Liver (tissue), 9 donors: ENCODE data around the gene CCDC60. TPM values are rescaled to one million over a fixed set of nuclear protein-coding genes. Genes with fewer than 3 reads are reported as not detected.

Source experiments
- DNase-seq: peaks from one replicate; pipeline ENCODE4 v3.0.0-alpha.2; 2017; ENCODE audit warnings: low spot score
- H3K27ac ChIP-seq, 2 donors: one replicate each; pipeline ENCODE4 v1.7.0; 2013; ENCODE audit warnings: inconsistent platforms in 2 of 2, low read length in 2 of 2, control low read depth in 1 of 2, low read depth in 1 of 2, mild to moderate bottlenecking in 1 of 2
- H3K27me3 ChIP-seq, 4 donors: one replicate each; pipeline versions ENCODE4 v1.6.1 to v1.7.0; 2013; ENCODE audit warnings: low read length in 3 of 4, inconsistent platforms in 1 of 4, mild to moderate bottlenecking in 1 of 4, moderate library complexity in 1 of 4; ENCODE audit not compliant: control insufficient read depth in 4 of 4, insufficient read depth in 4 of 4
- H3K36me3 ChIP-seq, 4 donors: one replicate each; pipeline versions ENCODE4 v1.6.1 to v1.7.0; 2013; ENCODE audit warnings: low read length in 3 of 4, mild to moderate bottlenecking in 3 of 4, low read depth in 1 of 4, moderate library complexity in 1 of 4; ENCODE audit not compliant: control insufficient read depth in 4 of 4, insufficient read depth in 3 of 4
- H3K4me1 ChIP-seq, 4 donors: one replicate each; pipeline versions ENCODE4 v1.6.1 to v1.7.0; 2013; ENCODE audit warnings: low read length in 3 of 4, mild to moderate bottlenecking in 3 of 4, moderate library complexity in 1 of 4; ENCODE audit not compliant: control insufficient read depth in 4 of 4, insufficient read depth in 4 of 4
- H3K4me3 ChIP-seq, 3 donors: one replicate each; pipeline versions ENCODE4 v1.6.1 to v1.7.0; 2013; ENCODE audit warnings: low read length in 3 of 3, control low read depth in 1 of 3, low read depth in 1 of 3, mild to moderate bottlenecking in 1 of 3
- H3K9ac ChIP-seq, 2 donors: one replicate each; pipeline ENCODE4 v1.7.0; 2013; ENCODE audit warnings: low read length in 2 of 2, mild to moderate bottlenecking in 2 of 2, moderate library complexity in 2 of 2, control low read depth in 1 of 2, low read depth in 1 of 2
- H3K9me3 ChIP-seq, 4 donors: one replicate each; pipeline versions ENCODE4 v1.6.1 to v1.7.0; 2013; ENCODE audit warnings: low read length in 3 of 4; ENCODE audit not compliant: control insufficient read depth in 4 of 4
- EGR1 ChIP-seq, 2 donors: IDR thresholded peaks; 2 replicates each; pipeline ENCODE4 v1.6.1; 2016 to 2018; ENCODE audit warnings: antibody characterized with exemption in 2 of 2, low read depth in 2 of 2
- FOXA1 ChIP-seq: IDR thresholded peaks from 2 replicates; pipeline ENCODE4 v1.6.1; 2016; ENCODE audit warnings: antibody characterized with exemption
- FOXA2 ChIP-seq: IDR thresholded peaks from 2 replicates; pipeline ENCODE4 v1.6.1; 2016; ENCODE audit warnings: antibody characterized with exemption
- GABPA ChIP-seq, 2 donors: IDR thresholded peaks in 1 of 2; conservative IDR thresholded peaks in 1 of 2; 2 replicates each; pipeline ENCODE4 v1.6.1; 2016; ENCODE audit warnings: antibody characterized with exemption in 2 of 2, mild to moderate bottlenecking in 1 of 2, moderate library complexity in 1 of 2
- HNF4A ChIP-seq, 2 donors: conservative IDR thresholded peaks; 2 replicates each; pipeline ENCODE4 v1.6.1; 2016; ENCODE audit warnings: antibody characterized with exemption in 2 of 2, mild to moderate bottlenecking in 2 of 2
- HNF4G ChIP-seq: IDR thresholded peaks from 2 replicates; pipeline ENCODE4 v1.6.1; 2016; ENCODE audit warnings: antibody characterized with exemption
- JUND ChIP-seq, 2 donors: IDR thresholded peaks; 2 replicates each; pipeline ENCODE4 v1.6.1; 2016; ENCODE audit warnings: antibody characterized with exemption in 2 of 2
- NR2F2 ChIP-seq: IDR thresholded peaks from 2 replicates; pipeline ENCODE4 v1.6.1; 2016; ENCODE audit warnings: antibody characterized with exemption
- RAD21 ChIP-seq, 2 donors: IDR thresholded peaks; 2 replicates each; pipeline ENCODE4 v1.6.1; 2016; ENCODE audit warnings: antibody characterized with exemption in 2 of 2, mild to moderate bottlenecking in 2 of 2
- RXRA ChIP-seq, 2 donors: IDR thresholded peaks; 2 replicates each; pipeline ENCODE4 v1.6.1; 2017 to 2018; ENCODE audit warnings: antibody characterized with exemption in 2 of 2, mild to moderate bottlenecking in 1 of 2
- SP1 ChIP-seq: IDR thresholded peaks from 2 replicates; pipeline ENCODE4 v1.6.1; 2018; ENCODE audit warnings: antibody characterized with exemption, mild to moderate bottlenecking
- TAF1 ChIP-seq: conservative IDR thresholded peaks from 2 replicates; pipeline ENCODE4 v1.6.1; 2016; ENCODE audit warnings: antibody characterized with exemption, mild to moderate bottlenecking
- YY1 ChIP-seq: IDR thresholded peaks from 2 replicates; pipeline ENCODE4 v1.6.1; 2016; ENCODE audit warnings: antibody characterized with exemption, mild to moderate bottlenecking
- WGBS: extraction: QIAGEN DNeasy Blood & Tissue Kit; methylation state at CpG from one replicate; pipeline ENCODE4 v1.1.7; 2013; 5-methylcytosine and 5-hydroxymethylcytosine counted together
- polyA plus RNA-seq, 2 donors: library from polyadenylated mRNA; stranded (reverse) in 1 of 2; unstranded in 1 of 2; fragments of 200-250 nt in 1 of 2; fragments of >200 nt in 1 of 2; fragmentation: Nextera tagmentation in 1 of 2; extraction: Ambion mirVana in 1 of 2; gene quantifications; one replicate each; pipeline versions ENCODE4 v1.2.1 to v1.2.3, GENCODE V29; 2013 to 2015
- total RNA-seq, 2 donors: library from RNA; depleted of rRNA; stranded (reverse); fragments of >200 nt; gene quantifications; one replicate each; pipeline ENCODE4 v1.2.3, GENCODE V29; 2014
- TF ChIP-seq, protein P1 (sequence below): IDR thresholded peaks from 2 replicates; pipeline ENCODE4 v1.6.1; 2016; ENCODE audit warnings: antibody characterized with exemption
- TF ChIP-seq, protein P2 (sequence below): IDR thresholded peaks from 2 replicates; pipeline ENCODE4 v1.6.1; 2016; ENCODE audit warnings: antibody characterized with exemption, mild to moderate bottlenecking
- TF ChIP-seq, protein P3 (sequence below): IDR thresholded peaks from 2 replicates; pipeline ENCODE4 v1.6.1; 2016; ENCODE audit warnings: antibody characterized with exemption
- TF ChIP-seq, protein P4 (sequence below): IDR thresholded peaks from 2 replicates; pipeline ENCODE4 v1.6.1; 2016; ENCODE audit warnings: antibody characterized with exemption
- TF ChIP-seq, protein P5 (sequence below): fragments of 150-350 bp; IDR thresholded peaks from 2 replicates; pipeline ENCODE4 v1.5.1; 2017; ENCODE audit warnings: improper control_type of control experiment, low read depth, low read length; ENCODE audit not compliant: missing input control
- donor health status: healthy.
- donor health status: healthy.
- donor health status: healthy.
- donor health status: healthy.
- donor health status: healthy.

The CCDC60 gene
- total and polyA plus RNA-seq, 4 donors: not detected

DNA sequence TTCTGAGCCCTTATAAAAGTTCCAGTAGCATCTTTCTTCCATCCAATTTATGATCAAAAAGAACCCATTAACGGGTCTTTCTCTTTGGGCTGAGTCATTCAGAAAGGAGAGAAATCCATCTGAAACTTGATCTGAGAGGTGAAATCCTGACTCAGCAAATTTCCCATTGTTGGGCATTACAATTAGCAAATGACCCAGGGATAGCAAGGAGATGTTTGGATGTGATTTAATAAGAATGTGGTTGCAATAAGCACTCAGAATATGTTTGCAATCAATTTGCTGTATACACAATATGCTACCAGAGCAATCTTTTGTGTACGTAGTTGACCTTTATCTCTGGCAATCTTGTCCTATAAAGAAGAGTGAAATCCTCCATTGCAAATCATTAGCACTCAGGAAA lies 122.7 kb downstream of the CCDC60 start:
- H3K4me1 ChIP-seq: no peaks in the 10 kb centered on the region
- 51% methylated on average over 2 of the region's 2 CpGs for WGBS

DNA sequence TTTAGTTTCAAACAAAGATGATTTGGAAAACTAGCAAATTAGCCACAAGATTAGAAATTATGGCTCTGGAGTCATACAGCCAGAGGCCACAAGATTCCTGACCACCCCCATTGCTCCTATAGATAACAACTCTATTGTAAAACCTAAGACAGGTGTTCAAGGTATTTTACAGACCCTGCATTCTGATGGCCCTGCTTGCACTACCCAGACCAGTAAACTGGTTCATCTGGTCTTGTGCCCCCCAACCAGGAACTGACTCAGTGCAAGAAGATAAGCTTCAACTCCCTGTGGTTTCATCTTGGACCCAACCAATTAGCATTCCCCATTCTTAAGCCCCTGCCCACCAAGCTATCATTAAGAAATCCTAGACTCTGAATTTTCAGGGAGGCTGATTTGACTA lies 125.0 kb downstream of the CCDC60 start:
- Histone ChIP-seq H3K4me3 (no peak overlapping the region), H3K9me3 (peaks cover 0 to 10% (median 4%) of the 10 kb centered on the region in 4 donors), H3K27ac (no peak overlapping the region), H3K9ac (no peak overlapping the region), H3K36me3 (no peaks in the 10 kb centered on the region), H3K4me1 (no peaks in the 10 kb centered on the region), H3K27me3 (no peaks in the 10 kb centered on the region)
- DNase-seq: no peak
- TF ChIP-seq HNF4A (conservative IDR thresholded peaks at IDR 0.05) (no peak), FOXA1 (no peak), FOXA2 (no peak), GABPA (IDR thresholded peaks at IDR 0.05 in 1 of 2, conservative IDR thresholded peaks at IDR 0.05 in 1 of 2) (no peak)
- TF ChIP-seq, protein P1, sequence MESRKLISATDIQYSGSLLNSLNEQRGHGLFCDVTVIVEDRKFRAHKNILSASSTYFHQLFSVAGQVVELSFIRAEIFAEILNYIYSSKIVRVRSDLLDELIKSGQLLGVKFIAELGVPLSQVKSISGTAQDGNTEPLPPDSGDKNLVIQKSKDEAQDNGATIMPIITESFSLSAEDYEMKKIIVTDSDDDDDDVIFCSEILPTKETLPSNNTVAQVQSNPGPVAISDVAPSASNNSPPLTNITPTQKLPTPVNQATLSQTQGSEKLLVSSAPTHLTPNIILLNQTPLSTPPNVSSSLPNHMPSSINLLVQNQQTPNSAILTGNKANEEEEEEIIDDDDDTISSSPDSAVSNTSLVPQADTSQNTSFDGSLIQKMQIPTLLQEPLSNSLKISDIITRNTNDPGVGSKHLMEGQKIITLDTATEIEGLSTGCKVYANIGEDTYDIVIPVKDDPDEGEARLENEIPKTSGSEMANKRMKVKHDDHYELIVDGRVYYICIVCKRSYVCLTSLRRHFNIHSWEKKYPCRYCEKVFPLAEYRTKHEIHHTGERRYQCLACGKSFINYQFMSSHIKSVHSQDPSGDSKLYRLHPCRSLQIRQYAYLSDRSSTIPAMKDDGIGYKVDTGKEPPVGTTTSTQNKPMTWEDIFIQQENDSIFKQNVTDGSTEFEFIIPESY: no peak

More for the DNA sequence above, 122.7 kb downstream of the CCDC60 start:
- no peaks in the 10 kb centered on the region for H3K27me3 ChIP-seq
- H3K9me3 ChIP-seq: peaks cover 0 to 10% (median 4%) of the 10 kb centered on the region in 4 donors
- no peak overlapping the region for H3K9ac ChIP-seq
- TF ChIP-seq, protein P2, sequence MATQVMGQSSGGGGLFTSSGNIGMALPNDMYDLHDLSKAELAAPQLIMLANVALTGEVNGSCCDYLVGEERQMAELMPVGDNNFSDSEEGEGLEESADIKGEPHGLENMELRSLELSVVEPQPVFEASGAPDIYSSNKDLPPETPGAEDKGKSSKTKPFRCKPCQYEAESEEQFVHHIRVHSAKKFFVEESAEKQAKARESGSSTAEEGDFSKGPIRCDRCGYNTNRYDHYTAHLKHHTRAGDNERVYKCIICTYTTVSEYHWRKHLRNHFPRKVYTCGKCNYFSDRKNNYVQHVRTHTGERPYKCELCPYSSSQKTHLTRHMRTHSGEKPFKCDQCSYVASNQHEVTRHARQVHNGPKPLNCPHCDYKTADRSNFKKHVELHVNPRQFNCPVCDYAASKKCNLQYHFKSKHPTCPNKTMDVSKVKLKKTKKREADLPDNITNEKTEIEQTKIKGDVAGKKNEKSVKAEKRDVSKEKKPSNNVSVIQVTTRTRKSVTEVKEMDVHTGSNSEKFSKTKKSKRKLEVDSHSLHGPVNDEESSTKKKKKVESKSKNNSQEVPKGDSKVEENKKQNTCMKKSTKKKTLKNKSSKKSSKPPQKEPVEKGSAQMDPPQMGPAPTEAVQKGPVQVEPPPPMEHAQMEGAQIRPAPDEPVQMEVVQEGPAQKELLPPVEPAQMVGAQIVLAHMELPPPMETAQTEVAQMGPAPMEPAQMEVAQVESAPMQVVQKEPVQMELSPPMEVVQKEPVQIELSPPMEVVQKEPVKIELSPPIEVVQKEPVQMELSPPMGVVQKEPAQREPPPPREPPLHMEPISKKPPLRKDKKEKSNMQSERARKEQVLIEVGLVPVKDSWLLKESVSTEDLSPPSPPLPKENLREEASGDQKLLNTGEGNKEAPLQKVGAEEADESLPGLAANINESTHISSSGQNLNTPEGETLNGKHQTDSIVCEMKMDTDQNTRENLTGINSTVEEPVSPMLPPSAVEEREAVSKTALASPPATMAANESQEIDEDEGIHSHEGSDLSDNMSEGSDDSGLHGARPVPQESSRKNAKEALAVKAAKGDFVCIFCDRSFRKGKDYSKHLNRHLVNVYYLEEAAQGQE: no peak
- TF ChIP-seq, protein P3, sequence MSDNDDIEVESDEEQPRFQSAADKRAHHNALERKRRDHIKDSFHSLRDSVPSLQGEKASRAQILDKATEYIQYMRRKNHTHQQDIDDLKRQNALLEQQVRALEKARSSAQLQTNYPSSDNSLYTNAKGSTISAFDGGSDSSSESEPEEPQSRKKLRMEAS: no peak
- TF ChIP-seq FOXA1 (no peak), HNF4A (conservative IDR thresholded peaks at IDR 0.05) (no peak), TAF1 (no peak), SP1 (no peak), HNF4G (no peak), JUND (IDR thresholded peaks at IDR 0.05) (no peak), RXRA (IDR thresholded peaks at IDR 0.05) (no peak), GABPA (IDR thresholded peaks at IDR 0.05 in 1 of 2, conservative IDR thresholded peaks at IDR 0.05 in 1 of 2) (no peak), YY1 (no peak), NR2F2 (no peak), RAD21 (IDR thresholded peaks at IDR 0.05) (no peak), FOXA2 (no peak), EGR1 (IDR thresholded peaks at IDR 0.05; ENCODE audit: low read depth in 2 of 2) (no peak)
- TF ChIP-seq, protein P1: no peak
- TF ChIP-seq, protein P4, sequence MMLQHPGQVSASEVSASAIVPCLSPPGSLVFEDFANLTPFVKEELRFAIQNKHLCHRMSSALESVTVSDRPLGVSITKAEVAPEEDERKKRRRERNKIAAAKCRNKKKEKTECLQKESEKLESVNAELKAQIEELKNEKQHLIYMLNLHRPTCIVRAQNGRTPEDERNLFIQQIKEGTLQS: no peak
- TF ChIP-seq, protein P5, sequence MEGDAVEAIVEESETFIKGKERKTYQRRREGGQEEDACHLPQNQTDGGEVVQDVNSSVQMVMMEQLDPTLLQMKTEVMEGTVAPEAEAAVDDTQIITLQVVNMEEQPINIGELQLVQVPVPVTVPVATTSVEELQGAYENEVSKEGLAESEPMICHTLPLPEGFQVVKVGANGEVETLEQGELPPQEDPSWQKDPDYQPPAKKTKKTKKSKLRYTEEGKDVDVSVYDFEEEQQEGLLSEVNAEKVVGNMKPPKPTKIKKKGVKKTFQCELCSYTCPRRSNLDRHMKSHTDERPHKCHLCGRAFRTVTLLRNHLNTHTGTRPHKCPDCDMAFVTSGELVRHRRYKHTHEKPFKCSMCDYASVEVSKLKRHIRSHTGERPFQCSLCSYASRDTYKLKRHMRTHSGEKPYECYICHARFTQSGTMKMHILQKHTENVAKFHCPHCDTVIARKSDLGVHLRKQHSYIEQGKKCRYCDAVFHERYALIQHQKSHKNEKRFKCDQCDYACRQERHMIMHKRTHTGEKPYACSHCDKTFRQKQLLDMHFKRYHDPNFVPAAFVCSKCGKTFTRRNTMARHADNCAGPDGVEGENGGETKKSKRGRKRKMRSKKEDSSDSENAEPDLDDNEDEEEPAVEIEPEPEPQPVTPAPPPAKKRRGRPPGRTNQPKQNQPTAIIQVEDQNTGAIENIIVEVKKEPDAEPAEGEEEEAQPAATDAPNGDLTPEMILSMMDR: no peak
- H3K27ac ChIP-seq: no peak overlapping the region
- no peak for DNase-seq
- no peak overlapping the region for H3K4me3 ChIP-seq
- no peaks in the 10 kb centered on the region for H3K36me3 ChIP-seq
